Activated CD4-positive, alpha-beta T cell treated with anti-CD3 and anti-CD28 coated beads, Interleukin-2, amount 50 U/mL, for 48 hours (primary cell): ENCODE data around the gene MRPL40.
A peak's percentile ranks its signal among the peaks of the same experiment; 100 is the strongest.

Experiments
- DNase-seq, 2 experiments: peaks; one replicate each; pipeline ENCODE4 v3.0.0-alpha.2; 2020

MRPL40 gene

GRCh38 chr22:19432133-19432851, at the start of gene MRPL40:
Gene MRPL40 (plus strand): TSS chr22:19432545. CDS start chr22:19432555, 10 bp downstream.
- DNase-seq = peak; percentile 92 to 93

- DNase-seq = no peak
Measured at GRCh38 chr22:19383292-19383691, 49.1 kb upstream of the MRPL40 start.

GRCh38 chr22:19385221-19385906, 47.0 kb upstream of the MRPL40 start:
- no peak for DNase-seq

GRCh38 chr22:19386248-19386647, 46.1 kb upstream of the MRPL40 start:
- no peak for DNase-seq

GRCh38 chr22:19387038-19387437, 45.3 kb upstream of the MRPL40 start:
- no peak for DNase-seq

- DNase-seq = no peak
Measured at GRCh38 chr22:19387575-19387974, 44.8 kb upstream of the MRPL40 start.

- DNase-seq = no peak
Measured at GRCh38 chr22:19393704-19394103, 38.6 kb upstream of the MRPL40 start.

GRCh38 chr22:19394274-19395050, 37.9 kb upstream of the MRPL40 start:
- DNase-seq = no peak

GRCh38 chr22:19395276-19395675, 37.1 kb upstream of the MRPL40 start:
- no peak for DNase-seq

- DNase-seq = no peak
Measured at GRCh38 chr22:19396561-19396933, 35.8 kb upstream of the MRPL40 start.

GRCh38 chr22:19396934-19397733, 35.2 kb upstream of the MRPL40 start:
- DNase-seq = no peak

GRCh38 chr22:19397734-19398104, 34.6 kb upstream of the MRPL40 start:
- no peak for DNase-seq

GRCh38 chr22:19398206-19398605, 34.1 kb upstream of the MRPL40 start:
- DNase-seq = no peak

GRCh38 chr22:19398652-19399051, 33.7 kb upstream of the MRPL40 start:
- DNase-seq = no peak

- DNase-seq = no peak
Measured at GRCh38 chr22:19400881-19401280, 31.5 kb upstream of the MRPL40 start.

GRCh38 chr22:19401483-19401882, 30.9 kb upstream of the MRPL40 start:
- DNase-seq = no peak

GRCh38 chr22:19402642-19403191, 29.6 kb upstream of the MRPL40 start:
- DNase-seq = no peak

GRCh38 chr22:19404676-19405075, 27.7 kb upstream of the MRPL40 start:
- no peak for DNase-seq

- DNase-seq = no peak
Measured at GRCh38 chr22:19405133-19405532, 27.2 kb upstream of the MRPL40 start.

GRCh38 chr22:19405652-19406051, 26.7 kb upstream of the MRPL40 start:
- DNase-seq = no peak

- no peak for DNase-seq
Measured at GRCh38 chr22:19406281-19406811, 26.0 kb upstream of the MRPL40 start.

- no peak for DNase-seq
Measured at GRCh38 chr22:19406846-19407245, 25.5 kb upstream of the MRPL40 start.
